Right kidney (tissue), 1 donor: ENCODE data around the gene TCAIM.
"Not testable (repeated sequence)": the region's sequence is repeated elsewhere in the genome, so short reads cannot be mapped to it uniquely, and the experiment has no call there.

Source experiments
- DNase-seq: peaks from one replicate; pipeline ENCODE4 v3.0.0-alpha.2; 2016

TCAIM gene

DNA sequence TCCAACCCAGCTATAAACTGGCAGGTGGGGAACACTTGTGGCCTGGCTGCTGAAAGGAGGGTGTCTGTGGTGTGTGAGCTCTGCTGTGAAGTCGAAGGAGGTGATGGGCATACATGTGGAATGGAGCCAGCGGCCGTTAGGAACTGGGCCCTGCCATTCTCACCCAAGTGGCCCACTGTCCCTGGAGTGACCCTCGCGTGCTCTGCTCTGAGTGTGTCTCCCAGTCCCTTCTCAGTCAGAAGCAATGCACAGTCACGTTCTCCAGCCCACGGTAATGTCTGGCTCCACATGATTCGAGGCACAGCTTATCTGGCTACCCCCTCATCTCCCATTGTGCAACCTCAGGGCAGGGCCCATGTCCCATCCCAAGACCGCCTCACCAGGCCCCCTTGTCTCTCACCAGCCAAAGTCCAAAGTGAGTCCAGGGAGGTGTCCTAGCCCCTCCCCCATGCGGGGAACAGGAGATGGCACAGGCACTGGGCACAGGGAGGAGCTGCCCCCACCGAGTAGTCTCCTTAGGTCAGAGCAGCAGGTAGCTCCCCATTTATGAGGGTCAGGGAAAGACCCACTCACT, 76.0 kb downstream of the TCAIM start:
- no peak for DNase-seq

DNA sequence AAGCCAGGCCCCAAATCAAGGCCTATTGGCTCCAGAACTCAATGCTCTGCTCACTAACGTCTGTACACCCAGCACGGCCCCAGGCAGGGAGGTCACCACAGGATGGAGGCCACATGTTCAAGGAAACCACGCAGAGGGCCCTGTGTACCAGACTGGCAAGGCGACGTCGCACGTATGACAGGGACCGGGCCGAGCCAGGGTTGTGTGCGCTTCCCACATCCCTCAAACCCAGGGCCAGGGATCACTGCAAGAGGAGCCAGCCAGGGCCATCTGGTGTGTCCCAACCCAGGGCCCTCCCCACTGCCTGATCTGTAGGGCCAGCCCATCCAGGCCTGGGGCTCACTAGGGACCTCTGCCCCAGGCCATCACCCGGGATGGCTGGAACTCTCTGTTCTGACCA, 76.9 kb downstream of the TCAIM start:
- DNase-seq, result no peak

DNA sequence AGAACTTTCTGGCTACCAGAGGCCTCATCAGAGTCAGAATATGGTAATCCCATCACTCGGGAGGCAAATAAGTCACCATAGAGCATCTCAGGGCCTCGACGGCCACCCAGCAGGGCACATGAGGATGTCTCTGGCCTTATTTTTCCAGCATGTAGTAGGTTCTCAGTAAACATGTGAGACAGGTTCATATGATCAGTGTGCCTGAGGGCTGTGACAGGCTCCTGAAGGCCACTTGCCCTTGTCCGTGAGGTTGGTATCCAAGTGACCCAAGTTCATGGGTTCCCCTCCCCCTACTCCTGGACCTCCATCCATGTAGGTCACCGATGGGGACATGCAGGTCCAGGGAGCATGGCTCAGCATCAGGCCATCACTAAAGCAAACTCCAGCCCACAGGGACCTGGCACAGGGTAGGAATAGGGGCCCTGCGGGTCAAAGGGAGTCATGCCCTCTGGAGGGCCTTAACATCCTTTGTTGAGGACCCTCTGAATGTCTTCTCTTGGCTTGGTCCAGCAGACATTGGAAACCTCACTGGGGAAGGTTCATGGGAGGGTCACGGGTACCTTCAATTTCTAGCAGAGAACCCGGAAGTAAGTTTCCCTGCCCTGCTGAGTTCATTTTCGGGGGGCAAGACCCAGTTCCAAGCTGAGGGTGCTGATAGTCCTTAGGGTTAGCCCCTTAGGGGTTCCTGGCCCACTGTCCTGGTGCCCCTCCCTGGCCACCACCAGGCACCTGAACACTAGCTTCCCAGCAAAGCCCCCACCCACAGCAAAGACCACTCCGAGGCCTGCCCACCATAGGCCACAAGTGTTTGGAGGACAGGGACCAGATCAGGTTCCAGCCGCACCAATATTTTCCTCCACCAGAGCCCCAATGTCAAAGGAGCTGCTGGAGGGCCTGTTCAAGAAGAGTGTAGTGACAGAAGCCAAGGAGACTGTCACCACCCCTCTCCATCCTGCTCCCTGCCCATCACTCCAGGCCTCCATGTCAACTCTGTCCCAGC, 77.8 kb downstream of the TCAIM start:
- no peak for DNase-seq

DNA sequence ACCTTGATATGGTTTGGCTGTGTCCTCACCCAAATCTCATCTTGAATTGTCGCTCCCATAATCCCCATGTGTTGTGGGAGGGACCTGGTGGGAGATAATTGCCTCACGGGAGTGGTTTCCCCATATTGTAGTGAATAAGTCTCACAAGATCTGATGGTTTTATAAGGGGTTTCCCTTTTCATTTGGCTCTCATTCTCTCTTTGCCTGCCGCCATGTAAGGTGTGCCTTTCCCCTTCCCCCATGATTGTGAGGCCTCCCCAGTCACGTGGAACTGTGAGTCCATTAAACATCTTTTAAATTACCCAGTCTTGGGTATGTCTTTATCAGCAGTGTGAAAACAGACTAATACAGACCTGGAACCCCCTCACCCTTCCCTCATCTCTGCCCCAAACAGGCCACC, 79.6 kb downstream of the TCAIM start:
- DNase-seq, result not testable (repeated sequence)

DNA sequence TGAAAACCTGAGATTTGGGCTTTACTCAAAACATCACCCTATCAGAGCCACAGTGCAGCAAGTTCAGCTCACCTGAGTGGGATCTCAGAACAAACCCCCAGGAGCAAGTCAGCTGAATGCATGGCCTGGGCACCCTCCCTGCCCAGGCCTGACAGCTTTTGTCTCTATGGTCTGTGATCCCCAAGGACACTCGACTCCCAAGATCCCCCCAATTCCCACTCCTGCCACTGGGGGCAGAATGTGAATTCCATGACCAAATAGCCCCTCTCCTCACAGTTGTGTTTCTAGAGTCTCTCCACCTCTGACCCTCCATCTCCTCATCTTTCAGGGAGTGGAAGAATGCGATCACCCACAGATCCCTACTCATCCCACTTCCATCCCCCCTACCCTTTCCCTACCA, 80.0 kb downstream of the TCAIM start:
- no peak for DNase-seq

DNA sequence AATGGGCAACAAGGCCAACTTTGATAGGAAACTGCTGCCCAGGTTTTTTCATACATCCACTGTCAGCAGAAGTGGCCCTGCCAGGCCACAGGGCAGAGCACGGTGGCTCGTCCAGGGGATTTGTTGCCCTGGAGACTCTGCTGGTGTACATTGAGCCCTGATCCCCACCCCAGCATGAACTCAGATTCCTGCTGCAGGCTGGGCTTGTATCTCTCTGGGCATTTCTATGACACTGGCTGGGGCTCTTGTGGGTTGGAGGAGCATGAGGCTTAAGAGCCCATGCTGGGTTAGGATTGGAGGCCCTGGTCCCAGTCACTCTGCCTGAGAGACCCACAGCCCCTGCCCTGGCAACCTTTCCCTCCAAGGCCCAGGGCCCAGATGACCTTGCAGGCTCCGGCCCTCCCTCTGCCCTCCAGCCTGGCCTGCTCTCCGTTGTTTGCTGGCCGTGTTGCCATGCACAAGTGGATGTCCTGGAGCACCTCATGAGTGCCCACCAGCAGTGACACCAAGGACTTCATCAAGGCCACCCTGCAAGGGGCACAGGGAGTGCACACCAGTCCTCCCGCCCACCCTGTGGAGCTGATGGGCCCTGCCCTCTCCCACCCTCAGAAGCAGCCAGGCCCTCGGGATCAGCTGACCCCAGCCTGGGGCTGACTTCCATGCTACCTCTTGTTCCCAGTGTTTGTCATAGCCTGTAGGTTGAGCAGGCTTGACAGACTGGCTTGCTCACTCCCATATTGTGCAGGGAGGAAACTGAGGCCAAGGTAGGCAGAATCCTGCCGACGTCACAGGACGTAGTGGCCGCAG, 80.8 kb downstream of the TCAIM start:
- DNase-seq, result no peak

DNA sequence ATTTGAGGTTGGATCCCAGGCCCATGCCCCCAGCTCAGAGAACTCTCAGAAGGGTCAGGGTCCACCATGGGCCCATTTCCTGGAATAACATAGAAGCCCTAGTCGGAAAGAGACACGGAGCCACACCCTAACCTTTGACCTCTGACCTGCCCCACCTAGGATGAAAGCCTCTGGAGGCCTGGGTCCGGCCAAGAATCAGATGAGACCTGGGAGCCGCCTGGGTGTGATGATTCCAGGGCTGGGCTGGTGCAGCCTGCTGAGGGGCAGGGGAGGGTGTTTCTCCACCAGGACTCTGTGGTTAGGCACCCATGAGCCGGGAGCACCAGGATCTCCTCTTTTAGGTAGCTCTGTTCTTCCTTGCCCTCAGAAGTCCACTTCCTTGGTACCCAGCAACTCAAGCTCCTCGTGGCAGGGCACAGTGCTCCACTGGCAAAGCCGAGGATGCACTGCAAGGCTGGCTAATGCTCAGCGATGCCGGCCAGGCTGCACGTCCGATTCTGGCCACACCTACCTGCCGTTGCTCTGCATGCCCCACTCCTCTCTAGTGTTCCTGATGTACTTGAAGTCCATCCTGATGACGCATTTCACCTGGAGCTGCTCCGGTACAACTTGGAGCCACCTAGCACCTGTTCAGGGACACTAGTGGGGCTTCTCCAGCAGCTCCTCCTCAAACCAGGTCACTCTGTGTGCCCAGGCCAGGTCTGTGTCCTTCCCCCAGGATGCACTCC, 81.5 kb downstream of the TCAIM start:
- DNase-seq, result no peak

DNA sequence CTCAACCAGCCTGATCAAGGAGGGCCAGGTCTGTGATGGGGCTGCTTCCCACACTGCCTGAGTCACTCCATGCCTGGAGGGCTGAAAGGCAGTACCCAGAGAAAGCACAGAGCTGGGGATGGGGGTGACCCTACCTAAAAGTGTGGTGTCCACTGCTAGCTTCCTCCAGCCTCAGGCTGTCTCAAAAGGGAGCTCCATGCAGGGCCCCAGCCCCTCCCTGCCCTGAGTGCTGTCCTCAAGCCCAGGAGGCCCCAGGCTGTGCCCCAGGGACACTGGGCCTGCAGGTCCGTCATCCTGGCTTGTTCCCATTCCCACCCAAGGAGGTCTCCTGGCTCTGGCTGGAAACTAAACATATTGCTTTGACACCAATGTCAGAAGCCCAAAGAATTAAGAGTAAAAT, 82.1 kb downstream of the TCAIM start:
- DNase-seq, result no peak

DNA sequence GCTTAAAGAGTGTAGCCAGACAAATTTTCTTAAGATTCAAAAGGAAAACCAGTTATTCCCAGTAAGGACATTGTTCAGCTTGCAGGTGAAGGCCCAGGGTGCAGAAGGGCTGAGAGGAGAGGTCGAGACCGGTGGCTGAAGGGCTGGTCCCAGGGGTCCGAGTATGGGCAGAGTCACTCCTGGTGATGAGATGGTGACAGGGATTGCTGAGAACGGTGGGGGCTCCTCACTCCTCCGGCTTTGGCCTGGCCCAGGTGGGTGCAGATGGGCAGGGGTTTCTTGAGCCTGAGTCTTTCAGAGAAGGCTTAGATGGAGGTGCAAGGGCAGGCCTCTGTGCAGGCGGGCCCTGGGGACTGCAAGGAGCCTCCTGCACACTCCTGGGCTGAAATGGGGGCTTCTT, 82.7 kb downstream of the TCAIM start:
- no peak for DNase-seq

DNA sequence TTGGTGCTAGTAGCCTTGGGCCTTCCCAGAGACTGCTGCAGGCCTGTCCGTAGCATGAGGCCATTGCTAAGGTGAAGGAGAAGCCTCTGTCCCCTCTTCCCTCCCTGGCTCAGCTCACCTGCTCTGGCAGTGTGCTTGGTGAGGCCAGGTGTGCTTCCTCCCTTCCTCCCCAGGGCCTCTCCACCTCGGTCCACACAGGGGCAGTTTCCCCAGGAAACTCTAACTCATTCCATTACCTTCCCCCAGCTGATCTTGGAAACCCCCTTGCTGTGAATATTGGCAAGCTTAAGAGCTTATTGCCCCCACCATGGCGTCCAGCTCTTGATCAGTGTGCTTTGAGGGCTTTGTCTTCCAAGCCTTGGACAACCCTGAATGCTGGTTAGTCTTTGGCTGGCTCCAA, 86.2 kb downstream of the TCAIM start:
- DNase-seq, result no peak

DNA sequence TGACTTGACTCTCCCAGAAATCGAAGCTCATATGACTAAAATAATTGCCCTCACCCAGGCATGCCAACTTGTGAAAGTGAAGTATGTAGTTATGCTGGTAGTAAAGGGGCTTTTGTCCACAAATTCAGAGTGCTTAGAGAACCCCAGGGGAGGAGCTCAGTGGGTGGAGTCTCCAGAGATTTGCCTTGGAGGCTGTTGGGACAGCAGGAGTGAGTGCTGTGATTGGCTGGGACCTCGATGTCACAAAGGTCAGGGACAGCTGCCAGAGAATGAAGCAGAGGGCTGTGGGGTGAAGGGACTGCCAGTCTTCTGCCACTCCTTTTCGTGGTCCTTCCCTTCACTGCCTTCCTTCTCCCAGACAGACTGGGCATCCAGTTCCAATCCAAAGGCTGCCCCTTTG, 89.1 kb downstream of the TCAIM start:
- DNase-seq, result no peak

DNA sequence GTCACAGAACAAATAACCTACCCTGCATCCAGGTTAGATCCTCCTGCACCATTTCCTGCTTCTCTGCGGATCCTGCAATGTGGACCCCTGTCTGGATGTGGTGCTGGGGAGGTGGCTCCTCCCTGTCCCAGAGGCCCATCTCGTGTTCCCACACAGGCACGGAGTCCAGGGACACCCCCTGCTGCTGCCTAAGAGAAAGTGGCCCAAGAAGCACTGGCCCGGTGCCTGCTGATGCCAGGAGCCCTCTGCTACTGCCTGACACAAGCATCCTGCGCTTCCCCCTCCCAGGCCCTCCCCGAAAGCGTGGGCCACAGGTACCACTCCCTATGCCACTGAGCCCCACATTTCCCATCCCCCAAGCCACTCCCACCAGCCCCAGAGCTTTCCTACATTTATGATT, 90.3 kb downstream of the TCAIM start:
- no peak for DNase-seq

DNA sequence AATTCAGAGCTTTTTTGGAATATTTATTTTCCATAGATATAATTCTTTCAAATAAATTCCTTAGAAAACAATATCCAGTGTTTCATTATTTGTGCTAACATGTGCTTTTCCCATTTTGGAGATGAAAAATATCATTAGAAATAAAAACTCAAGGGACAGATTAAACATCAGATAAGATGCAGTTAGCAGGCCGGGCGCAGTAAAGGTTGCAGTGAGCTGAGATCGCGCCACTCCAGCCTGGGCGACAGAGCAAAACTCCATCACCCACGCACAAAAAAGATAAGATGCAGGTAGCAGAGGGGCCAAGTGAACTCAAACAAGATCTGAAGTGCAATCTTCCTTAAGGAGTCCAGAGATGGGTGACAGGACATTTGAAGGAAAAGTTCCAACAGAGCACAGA, 90.9 kb downstream of the TCAIM start:
- DNase-seq, result no peak

DNA sequence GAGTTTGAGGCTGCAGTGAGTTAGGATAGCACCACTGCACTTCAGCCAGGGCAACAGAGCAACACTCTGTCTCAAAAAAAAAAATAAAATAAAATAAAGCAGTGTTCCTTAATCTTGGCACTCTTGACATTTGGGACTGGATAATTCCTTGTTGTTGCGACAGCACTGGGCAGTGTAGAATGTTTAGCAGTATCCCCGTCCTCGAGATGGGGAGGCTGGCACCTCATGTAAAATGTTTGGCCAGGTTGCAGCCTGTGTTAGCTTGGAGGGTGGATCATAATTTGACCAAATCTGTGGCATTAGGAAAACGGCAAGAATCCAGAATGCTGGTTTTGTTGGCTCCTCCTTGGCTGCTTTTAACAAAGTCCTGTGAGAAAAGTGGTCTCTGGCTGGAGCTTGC, 91.9 kb downstream of the TCAIM start:
- no peak for DNase-seq

DNA sequence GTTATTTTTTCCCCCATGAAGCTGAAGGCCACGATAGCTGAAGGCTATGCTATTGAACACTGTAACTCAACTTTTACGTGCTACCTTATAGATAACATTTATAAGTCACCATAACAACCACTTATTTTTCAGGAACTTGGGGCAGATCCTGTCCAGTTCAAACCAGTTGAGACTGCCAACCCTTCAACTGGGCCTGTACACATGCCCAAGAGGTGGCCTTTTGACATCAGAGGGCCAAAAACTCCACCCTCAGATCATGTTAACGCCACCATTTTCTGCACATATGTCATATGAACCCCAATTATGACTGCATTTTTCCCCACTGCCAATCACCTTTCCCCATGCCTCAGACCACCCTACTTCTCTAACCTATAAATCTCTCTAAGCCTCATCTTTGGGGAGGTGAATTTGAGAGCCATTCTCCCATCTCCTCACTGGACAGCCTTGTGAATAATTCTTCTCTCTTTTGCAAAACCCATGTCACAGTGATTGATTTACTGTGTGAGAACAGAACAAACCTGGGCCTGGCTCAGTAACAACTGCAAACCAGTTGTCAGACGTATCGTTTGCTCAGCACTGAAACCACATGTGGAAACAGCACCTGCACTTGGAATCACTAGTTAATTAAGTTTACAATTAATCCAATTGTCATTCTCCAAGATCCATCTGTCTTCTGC, 96.4 kb downstream of the TCAIM start:
- no peak for DNase-seq

DNA sequence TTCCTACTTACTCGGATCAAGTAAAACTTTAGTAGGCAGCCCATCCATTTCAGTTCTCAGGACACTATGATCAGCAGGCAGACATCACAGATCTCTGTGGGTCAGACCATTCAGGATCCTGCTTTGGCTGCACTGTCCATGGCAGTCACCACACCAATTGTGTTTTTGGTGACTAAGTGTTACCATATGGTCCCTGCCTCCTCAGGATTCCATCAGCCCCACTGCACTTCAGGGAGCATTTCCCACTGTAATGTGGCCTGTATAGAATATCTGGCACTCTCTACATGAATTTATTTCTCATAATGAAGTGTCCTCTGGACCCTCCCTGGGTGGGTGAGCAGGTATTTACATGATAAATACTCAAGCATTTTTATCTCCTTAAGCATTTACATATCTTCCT, 97.6 kb downstream of the TCAIM start:
- no peak for DNase-seq

DNA sequence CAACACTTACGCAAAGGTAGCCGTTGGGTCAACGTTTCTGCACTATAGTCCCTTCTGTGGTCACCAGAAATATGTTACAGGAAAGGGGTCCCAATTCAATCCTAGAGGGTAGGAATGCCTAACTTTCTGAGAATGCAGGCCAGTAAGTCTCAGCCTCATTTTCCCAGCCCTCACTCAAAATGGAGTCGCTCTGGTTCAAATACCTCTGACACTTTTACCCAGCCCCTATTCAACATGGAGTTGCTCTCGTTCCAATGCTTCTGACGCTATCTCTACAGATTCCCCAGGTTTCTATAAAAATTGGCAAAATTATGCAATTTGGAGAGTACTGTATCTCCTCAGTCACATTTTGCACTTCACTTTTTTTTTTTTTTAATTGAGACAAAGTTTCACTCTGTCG, 99.2 kb downstream of the TCAIM start:
- DNase-seq, result no peak

DNA sequence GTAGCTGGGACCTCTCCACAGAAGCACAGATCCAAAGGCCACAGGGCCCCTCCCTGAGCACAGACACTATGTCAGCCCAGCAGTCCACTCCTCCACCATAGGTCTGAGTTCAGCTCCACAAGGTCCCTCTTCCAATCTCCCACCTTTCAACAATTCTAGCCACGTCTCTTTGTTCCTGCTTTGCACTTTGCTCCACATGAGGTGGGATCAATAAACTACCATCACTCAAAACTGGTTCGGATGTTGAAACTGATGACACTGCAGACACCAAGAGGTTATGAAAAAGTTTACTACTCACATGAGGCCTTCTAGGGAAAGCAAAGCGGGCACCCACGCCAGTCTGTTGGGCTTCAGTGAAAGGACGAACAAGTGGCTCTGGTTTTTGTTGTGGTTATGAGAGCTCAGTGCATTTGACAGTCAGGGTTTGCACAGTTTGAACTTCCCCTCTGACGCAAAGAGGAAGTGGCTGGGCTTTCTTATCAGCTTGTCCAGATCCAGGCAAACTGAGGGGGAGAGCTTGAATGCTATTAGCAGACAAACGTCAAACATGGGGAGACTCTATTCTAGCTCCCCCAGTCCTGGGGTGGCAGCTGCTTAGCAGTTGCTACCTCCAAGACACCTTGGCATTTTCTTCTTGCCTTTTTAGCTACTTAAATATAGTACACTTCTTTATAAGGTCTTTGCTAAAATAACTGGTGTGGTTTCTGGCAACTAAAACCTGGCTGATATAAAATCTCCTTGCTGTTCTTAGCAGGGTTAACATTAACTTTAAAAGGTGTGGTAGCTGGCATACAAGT, 101.1 kb downstream of the TCAIM start:
- no peak for DNase-seq

DNA sequence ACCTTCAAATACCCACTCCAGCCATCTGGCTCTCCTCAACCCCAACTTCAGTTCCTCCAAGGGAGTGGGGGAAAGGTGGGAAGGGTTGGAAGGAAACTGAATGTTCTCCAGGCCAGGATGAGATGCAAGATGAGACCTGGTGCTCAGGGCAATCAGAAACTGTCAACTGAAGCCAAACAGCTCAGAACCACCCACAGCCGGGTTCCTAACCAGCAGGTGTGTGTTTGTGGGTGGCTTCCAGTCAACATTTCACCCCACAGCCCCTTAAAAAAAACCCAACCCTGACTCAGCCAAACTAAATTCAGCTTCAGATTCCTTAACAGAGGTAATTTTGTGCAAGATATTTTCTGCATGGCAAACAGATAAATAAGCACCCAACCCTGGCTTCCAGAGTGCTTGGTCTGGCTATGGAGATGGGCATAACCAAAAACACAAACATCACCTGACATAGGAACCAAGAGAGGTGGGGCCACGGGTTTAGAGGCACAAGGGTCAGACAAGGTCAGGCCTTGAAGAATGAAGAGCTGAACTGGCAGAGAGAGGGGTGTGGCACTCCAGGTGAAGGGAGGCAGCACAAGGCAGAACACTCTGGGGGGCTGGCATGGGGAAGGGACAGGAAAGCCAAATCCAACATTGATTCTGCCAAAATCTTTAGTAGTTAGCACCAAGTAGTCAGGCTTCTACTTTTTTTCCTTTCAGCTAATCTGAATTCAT, 104.2 kb downstream of the TCAIM start:
- no peak for DNase-seq

DNA sequence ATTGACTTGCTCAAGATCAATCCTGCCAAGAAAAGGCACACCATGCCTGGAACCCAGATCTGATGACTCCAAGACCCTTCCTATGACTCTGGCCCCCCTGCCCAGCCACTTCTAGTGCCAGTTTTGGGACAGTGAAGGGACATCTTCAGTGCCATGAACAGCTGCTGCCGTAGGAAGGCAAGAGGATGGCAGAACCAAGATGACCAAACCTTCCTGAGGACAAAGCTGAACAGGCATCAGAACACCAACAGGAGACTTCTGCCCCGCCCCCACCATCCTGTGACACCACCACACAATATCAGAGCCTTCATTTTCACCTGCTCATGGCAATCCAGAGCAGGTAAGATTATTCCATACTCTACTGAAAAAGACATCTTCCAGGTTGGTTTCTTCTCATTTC, 105.9 kb downstream of the TCAIM start:
- DNase-seq, result no peak
